ENCODE data around the gene ADAMTS6. TPM values are rescaled to one million over a fixed set of nuclear protein-coding genes. Genes with fewer than 3 reads are reported as not detected.

ADAMTS6 gene
- total RNA-seq, 1 donor from 2014 or later: 1.5 TPM

DNA sequence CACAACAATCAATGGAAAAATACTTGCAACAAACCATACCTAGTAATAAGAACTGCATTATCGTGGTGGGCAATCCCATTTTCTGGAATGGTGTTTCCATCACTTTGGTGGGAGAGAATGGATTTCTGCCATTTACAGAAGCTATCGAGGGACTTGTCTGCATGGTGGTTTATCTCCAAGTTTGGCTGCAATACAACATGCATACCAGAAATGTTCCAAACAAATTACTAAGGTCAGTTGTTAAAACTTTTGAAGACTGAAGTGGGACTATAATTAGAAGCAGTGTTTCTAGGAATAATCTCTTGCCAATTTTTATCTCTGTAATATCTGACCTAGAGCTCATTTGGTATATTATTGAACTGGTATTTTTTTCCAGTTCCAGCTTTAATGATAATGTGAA is 30.3 kb downstream of the ADAMTS6 start:
- Histone ChIP-seq H3K9me3 (replicated peaks) (peaks cover 13% of the 10 kb centered on the region), H3K27me3 (ENCODE audit: low read depth) (no peaks in the 10 kb centered on the region), H3K27ac (replicated peaks) (no peak overlapping the region), H3K36me3 (peaks cover 8% of the 10 kb centered on the region), H3K4me3 (no peak overlapping the region), H3K4me1 (peaks cover 10% of the 10 kb centered on the region)
- DNase-seq: no peak
- intact Hi-C loops (cut with micrococcal nuclease): no loop called here
- TF ChIP-seq, protein P1, sequence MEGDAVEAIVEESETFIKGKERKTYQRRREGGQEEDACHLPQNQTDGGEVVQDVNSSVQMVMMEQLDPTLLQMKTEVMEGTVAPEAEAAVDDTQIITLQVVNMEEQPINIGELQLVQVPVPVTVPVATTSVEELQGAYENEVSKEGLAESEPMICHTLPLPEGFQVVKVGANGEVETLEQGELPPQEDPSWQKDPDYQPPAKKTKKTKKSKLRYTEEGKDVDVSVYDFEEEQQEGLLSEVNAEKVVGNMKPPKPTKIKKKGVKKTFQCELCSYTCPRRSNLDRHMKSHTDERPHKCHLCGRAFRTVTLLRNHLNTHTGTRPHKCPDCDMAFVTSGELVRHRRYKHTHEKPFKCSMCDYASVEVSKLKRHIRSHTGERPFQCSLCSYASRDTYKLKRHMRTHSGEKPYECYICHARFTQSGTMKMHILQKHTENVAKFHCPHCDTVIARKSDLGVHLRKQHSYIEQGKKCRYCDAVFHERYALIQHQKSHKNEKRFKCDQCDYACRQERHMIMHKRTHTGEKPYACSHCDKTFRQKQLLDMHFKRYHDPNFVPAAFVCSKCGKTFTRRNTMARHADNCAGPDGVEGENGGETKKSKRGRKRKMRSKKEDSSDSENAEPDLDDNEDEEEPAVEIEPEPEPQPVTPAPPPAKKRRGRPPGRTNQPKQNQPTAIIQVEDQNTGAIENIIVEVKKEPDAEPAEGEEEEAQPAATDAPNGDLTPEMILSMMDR (IDR thresholded peaks at IDR 0.05; ENCODE audit: borderline replicate concordance): no peak

DNA sequence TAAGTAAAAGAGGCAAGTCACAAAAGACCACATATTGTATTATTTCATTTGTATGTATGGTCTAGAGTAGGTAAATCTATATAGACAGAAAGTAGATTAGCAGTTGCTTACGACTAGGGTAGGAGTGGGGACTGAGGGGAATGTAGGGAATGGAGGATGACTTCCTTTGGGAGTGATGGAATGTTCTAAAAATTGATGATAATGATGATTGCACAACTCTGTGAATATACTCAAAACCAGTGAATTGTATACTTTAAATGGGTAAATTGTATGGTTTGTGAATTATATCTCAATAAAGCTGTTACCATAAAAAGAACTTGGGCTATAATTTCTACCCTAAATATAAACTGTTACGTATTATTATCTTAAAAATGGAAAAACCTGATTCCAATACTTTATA is 35.0 kb downstream of the ADAMTS6 start:
- no peak for DNase-seq
- intact Hi-C loops (cut with micrococcal nuclease): no loop called here
- H3K27me3 ChIP-seq (ENCODE audit: low read depth): no peaks in the 10 kb centered on the region
- no peak overlapping the region for H3K4me3 ChIP-seq
- peaks cover 6% of the 10 kb centered on the region for H3K4me1 ChIP-seq
- H3K36me3 ChIP-seq: no peaks in the 10 kb centered on the region
- TF ChIP-seq, protein P1 (IDR thresholded peaks at IDR 0.05; ENCODE audit: borderline replicate concordance): no peak
- H3K9me3 ChIP-seq (replicated peaks): no peaks in the 10 kb centered on the region
- no peak overlapping the region for H3K27ac ChIP-seq (replicated peaks)

DNA sequence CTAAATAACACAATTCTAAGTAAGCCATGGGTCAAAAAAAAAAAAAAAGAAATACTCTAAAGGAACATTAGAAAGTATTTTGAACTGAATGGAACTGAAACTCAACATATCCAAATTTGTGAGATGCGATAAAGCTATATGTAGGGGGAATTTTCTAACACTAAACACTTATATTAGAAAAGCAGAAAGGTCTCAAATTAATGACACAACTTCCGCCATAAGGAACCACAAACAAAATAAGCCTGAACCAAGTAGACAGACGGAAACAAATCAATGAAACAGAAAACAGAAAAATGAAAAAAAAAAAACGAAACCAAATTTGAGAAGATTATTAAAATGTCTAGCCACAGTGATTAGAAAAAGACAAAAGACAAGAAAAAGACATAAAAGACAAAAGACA is 39.9 kb downstream of the ADAMTS6 start:
- DNase-seq: no peak
- Histone ChIP-seq H3K4me1 (no peaks in the 10 kb centered on the region), H3K36me3 (no peaks in the 10 kb centered on the region), H3K4me3 (no peak overlapping the region), H3K27me3 (ENCODE audit: low read depth) (no peaks in the 10 kb centered on the region), H3K9me3 (replicated peaks) (no peaks in the 10 kb centered on the region), H3K27ac (replicated peaks) (no peak overlapping the region)
- TF ChIP-seq, protein P1 (IDR thresholded peaks at IDR 0.05; ENCODE audit: borderline replicate concordance): no peak
- intact Hi-C loops (cut with micrococcal nuclease): no loop called here

DNA sequence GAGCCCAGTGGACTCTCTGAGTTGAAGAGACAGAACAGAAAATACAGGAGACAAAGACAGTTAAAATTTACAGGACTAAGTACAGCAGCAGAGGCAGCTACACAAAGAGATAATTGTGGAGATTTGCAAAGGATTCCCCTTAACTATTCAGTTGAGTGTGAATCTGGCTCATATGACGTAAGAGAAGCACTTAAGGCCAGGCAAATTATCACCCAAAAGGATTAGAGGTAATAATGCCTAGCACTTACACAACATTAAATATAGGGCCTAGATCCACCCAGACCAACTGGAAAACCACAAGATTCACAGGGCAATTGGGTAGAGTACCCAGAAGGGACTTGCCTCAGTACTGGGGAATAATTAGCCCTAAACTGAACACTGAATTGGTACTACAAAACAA is 41.3 kb downstream of the ADAMTS6 start:
- no peak for DNase-seq
- Histone ChIP-seq H3K9me3 (replicated peaks) (no peaks in the 10 kb centered on the region), H3K36me3 (no peaks in the 10 kb centered on the region), H3K27me3 (ENCODE audit: low read depth) (no peaks in the 10 kb centered on the region), H3K4me3 (no peak overlapping the region), H3K27ac (replicated peaks) (no peak overlapping the region), H3K4me1 (no peaks in the 10 kb centered on the region)
- TF ChIP-seq, protein P1 (IDR thresholded peaks at IDR 0.05; ENCODE audit: borderline replicate concordance): no peak
- intact Hi-C loops (cut with micrococcal nuclease): no loop called here

DNA sequence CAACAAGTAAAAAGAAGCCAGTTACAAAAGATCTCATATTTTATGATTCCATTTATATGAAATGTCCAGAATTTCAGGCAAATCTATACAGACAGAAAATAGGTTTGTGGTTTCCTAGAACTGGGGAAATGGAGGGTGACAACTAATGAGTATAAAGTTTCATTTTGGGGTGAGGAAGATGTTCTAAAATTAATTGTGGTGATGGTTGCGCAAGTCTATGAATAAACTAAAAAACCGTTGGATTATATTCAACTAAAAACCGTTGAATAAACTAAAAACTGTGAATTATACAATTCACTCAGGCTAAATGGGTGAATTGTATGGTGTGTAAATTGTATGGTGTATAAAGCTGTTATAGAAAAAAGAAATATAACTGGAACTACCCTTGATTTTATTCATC is 47.6 kb downstream of the ADAMTS6 start:
- Histone ChIP-seq H3K4me1 (no peaks in the 10 kb centered on the region), H3K27me3 (ENCODE audit: low read depth) (no peaks in the 10 kb centered on the region), H3K4me3 (no peak overlapping the region), H3K36me3 (no peaks in the 10 kb centered on the region), H3K9me3 (replicated peaks) (no peaks in the 10 kb centered on the region), H3K27ac (replicated peaks) (no peak overlapping the region)
- DNase-seq: no peak
- intact Hi-C loops (cut with micrococcal nuclease): no loop called here
- TF ChIP-seq, protein P1 (IDR thresholded peaks at IDR 0.05; ENCODE audit: borderline replicate concordance): no peak

DNA sequence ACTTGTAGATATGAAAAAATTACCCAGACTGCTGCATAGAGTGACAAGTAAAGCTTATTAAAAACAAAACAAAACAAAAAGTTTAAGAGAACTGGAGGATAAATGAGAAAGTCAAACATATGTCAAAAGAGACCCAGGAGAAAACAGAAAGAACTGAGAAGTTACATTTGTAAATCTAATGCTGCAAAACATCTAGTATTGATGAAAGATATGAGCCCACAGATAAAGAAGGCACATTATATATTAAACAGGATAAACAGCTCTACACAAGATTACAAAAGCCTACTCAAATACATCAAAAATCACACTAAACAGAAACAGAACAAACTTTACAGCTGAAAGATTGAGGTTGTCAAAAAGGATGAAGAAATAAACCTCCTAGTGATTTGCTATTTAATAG is 55.1 kb downstream of the ADAMTS6 start:
- Histone ChIP-seq H3K4me1 (no peaks in the 10 kb centered on the region), H3K36me3 (no peaks in the 10 kb centered on the region), H3K27ac (replicated peaks) (no peak overlapping the region), H3K27me3 (ENCODE audit: low read depth) (no peaks in the 10 kb centered on the region), H3K9me3 (replicated peaks) (peaks cover 11% of the 10 kb centered on the region), H3K4me3 (no peak overlapping the region)
- TF ChIP-seq, protein P1 (IDR thresholded peaks at IDR 0.05; ENCODE audit: borderline replicate concordance): no peak
- DNase-seq: no peak
- intact Hi-C loops (cut with micrococcal nuclease): no loop called here

Measured in left ventricle myocardium inferior (tissue), 1 donor.